HUDEP-2 (cell line): ENCODE results near the gene TBC1D28.
"Not testable (repeated sequence)": the region's sequence is repeated elsewhere in the genome, so short reads cannot be mapped to it uniquely, and the experiment has no call there.

Source experiments
- DNase-seq, 76 experiments: peaks; one replicate each; lab custom pipeline; 2025; ENCODE audit not compliant: unreplicated experiment in 76 of 76; lab: John Stamatoyannopoulos, UW

Gene TBC1D28

DNA sequence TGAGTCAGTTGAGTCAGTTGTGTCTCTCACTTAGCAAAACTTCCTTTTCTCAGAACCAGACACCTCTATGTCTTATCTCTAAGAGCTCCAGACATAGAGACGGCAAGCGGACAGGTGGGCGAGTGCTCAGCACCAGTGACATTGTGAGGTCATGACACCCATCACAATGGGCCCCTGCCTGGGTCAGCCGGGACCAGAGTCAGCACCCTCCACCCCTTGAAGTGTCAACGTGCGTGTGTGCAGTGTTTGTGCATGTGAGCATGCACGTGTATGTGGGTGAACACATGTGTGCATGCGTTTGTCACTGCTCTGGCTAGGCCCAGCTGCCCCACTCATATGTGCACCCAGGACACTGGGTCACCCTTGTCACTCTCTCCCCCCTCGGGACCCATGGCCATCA lies at the start of gene TBC1D28:
TBC1D28 (minus strand) TSS at position 101 of the 400 bp plus-strand sequence. CDS start 3,039 bp downstream, outside the sequence.
- DNase-seq: not testable (repeated sequence)

DNA sequence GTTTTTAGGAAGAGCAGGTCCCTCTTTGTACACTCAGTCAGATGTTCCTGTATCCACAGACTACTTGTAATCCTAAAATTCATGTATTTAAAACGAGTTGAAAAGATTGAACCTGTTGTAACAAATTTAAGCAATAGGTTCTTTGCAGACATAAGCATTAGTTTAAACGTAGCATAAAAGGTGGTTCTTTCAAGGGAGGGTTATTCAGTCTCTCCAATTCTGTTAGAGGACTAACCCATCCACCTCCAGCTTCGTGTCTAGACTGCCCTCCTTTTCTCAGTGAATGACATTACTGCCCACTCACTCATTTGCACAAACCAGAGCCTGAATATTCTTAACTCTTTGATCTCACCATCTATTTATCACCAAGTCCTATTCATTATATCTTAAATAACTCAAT lies 38.5 kb upstream of the TBC1D28 start:
- DNase-seq: not testable (repeated sequence)

- DNase-seq: peak in 68 of 76 experiments; percentile 3 to 83 (median 67)
These were observed 37.8 kb upstream of the TBC1D28 start, which contains the start of gene FOXO3B for GRCh38 chr17:18681767-18682571. Gene FOXO3B, minus strand, starts transcription at chr17:18682314. Its CDS starts 663 bp downstream, at chr17:18681651.

GRCh38 chr17:18677381-18677780 lies 33.2 kb upstream of the TBC1D28 start:
- not testable (repeated sequence) for DNase-seq

DNA sequence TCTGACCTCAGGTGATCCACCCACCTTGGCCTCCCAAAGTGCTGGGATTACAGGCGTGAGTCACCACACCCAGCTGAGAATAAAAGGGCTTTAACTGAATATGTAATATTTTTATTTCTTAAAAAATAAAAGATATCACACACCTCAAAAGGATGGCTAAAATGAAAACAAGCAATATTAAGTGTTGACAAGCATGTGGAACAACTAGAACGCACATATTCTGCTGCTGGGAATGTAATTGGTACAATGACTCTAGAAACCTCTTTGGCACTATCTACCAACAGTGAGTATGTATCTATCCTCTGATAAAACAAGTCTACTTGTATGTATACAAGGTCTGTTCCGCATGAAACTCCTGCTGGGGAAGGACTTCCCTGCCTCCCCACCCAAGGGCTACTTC lies 32.7 kb upstream of the TBC1D28 start:
- not testable (repeated sequence) for DNase-seq

DNA sequence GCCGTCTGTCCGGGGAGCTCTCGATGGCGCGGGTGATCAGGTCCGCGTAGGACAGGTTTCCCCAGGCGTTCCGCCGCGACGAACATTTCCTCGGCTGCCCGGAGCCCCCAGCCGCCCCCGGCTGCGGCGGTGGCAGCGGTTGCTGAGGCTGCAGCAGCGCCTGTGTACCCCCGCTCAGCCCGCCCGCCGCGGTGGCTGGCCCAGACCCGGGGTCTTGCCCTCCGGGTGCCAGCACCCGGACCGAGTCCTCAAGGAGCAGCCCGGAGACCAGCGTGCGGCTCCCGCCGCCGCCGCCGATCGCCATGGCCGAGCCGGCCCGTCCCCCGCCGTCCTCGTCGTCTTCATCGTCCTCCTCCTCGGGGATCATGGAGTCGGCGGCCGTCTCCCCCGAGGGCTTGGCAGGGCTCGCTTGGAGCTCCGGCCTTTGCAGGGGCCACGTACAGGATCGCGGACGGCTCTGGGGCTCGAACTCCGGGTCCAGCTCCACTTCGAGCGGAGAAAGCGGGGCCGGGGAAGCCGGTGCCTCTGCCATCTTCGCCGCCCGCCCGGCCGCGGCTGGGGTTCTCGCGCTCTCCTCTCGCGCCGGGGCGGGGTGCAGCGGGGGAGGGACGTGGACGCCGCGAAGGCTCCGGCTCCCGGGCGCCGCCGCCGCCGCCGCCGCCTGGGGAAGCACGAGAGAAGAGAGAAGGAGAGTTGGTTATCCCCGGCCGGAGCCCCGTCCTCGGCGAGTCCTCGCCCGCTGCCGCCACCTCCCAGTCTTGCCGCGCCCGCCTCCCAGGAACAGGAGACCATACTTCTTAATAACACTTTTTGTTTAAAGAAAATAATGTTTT lies 28.4 kb upstream of the TBC1D28 start:
- not testable (repeated sequence) for DNase-seq

DNA sequence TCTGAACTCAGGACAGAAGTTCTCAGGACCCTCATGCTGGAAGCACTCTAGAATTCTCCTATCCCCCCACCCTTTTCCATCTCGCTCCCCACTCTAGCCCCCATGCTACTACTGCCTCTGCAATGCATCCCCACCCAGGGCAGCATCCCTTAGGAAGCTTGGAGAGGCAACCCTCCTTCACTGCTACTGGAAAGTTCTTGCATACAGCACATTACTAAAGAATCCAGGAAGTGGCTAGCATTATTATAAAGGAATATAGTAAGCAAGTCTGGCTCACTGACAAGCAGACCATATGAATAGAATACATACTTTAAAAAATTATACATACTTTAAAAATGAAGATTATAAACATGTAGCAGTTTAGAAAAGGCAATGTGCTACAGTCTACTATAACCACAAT lies 24.4 kb upstream of the TBC1D28 start:
- DNase-seq: not testable (repeated sequence)

- DNase-seq: not testable (repeated sequence)
These were observed 23.3 kb upstream of the TBC1D28 start for GRCh38 chr17:18667535-18667934.

GRCh38 chr17:18666326-18666725 lies 22.1 kb upstream of the TBC1D28 start:
- not testable (repeated sequence) for DNase-seq

- not testable (repeated sequence) for DNase-seq
These were observed 17.9 kb upstream of the TBC1D28 start for GRCh38 chr17:18661924-18662624.

GRCh38 chr17:18650094-18650493 lies 5.9 kb upstream of the TBC1D28 start:
- not testable (repeated sequence) for DNase-seq

GRCh38 chr17:18643124-18643523 lies 1.1 kb downstream of the TBC1D28 start:
- not testable (repeated sequence) for DNase-seq

GRCh38 chr17:18638357-18638756 lies 5.8 kb downstream of the TBC1D28 start:
- DNase-seq: not testable (repeated sequence)

DNA sequence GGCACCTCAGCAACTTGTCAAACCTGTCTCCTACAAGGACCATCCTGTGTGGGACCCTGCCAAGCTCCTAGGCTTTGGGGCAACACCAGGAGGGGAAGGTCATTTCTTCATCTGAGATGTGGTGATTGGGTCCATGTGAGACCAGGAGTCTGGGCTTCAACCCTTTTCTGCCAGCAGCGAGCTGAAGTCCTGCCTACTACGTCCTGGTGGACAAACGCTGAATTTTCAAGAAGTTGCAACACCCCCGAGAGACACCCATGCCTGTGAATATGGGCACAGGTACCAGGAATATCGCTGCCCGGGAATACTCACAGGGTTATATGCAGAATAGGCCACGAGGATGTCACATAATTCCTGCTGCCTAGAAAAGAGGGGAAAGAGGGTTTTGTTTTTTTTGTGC lies 8.0 kb downstream of the TBC1D28 start:
- DNase-seq: not testable (repeated sequence)

- not testable (repeated sequence) for DNase-seq
These were observed 8.4 kb downstream of the TBC1D28 start for GRCh38 chr17:18635773-18636172.

DNA sequence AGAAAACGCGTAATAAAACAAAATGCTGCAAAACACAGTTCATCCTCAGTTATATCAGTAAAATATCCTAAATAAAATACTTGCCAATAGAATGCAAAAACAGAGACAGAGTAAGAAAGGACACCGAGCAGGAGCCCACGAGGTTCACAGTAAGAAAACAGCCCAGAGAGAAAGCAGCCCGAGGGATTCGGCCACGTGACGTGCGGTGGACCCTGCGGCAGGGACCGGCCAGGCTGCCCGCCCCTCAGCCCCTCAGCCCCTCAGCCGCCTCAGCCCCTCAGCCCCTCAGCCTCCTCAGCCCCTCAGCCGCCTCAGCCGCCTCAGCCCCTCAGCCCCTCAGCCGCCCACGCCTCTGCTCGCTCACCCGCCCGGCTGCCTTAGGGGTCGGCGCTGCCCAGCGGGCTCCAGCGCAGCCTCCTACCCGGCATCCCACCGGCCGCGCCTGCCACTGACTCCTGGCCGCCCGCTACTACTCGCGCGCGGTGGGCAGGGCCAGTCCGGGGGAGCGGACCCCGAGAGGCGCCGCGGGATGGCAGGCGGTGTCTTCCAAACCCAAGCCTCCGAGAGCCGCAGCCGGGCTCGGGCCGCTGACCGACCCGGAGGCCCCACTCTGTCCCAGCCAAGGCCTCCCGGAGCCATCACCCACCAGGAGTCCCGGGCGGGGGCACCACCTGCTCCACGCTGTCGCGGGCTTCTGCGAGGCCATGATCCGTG lies 9.5 kb downstream of the TBC1D28 start:
- DNase-seq: not testable (repeated sequence)

GRCh38 chr17:18626152-18626870 lies 17.9 kb downstream of the TBC1D28 start:
- no peak for DNase-seq

DNA sequence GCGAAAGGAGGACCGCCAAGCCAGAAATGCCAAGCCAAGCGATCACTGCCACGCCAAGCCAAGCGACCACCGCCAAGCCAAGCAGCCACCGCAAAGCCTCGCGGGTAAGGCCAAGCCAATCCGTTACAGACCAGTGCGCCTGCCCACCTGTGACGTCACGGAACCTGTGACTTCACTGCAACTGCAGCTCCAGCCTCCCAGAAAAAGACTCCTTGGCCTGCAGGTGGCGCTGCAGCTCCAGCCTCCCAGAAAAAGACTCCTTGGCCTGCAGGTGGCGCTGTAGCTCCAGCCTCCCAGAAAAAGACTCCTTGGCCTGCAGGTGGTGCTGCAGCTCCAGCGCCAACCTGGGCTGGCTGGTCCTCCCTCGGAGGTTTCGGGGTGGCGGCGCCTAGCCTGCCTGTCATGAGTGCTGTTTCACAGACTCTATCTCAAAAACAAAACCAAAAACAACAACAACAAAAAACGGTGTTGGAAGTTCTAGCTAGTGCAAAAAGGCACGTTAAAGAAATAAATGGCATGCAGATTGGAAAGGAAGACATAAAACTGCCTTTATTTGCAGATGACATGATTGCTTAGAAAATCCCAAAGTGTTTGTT lies 18.6 kb downstream of the TBC1D28 start:
- DNase-seq: peak in 73 of 76 experiments; percentile 6 to 91 (median 78)
